DMS53 treated with DMSO at 0.1 percent for 48 hours (cell line): Measurements from ENCODE around the gene DENND5B.
"Not testable (repeated sequence)": the region's sequence is repeated elsewhere in the genome, so short reads cannot be mapped to it uniquely, and the experiment has no call there.

Experiments
- DNase-seq: peaks from one replicate; lab custom pipeline; 2025; ENCODE audit not compliant: unreplicated experiment; lab: John Stamatoyannopoulos, UW

The DENND5B gene

GRCh38 chr12:31387466-31387865, 203.5 kb downstream of the DENND5B start:
- no peak for DNase-seq

GRCh38 chr12:31387011-31387410, 203.9 kb downstream of the DENND5B start:
- no peak for DNase-seq

GRCh38 chr12:31386364-31386777, 204.6 kb downstream of the DENND5B start:
- DNase-seq, result no peak

- DNase-seq, result not testable (repeated sequence)
Observed at GRCh38 chr12:31377210-31377609, 213.7 kb downstream of the DENND5B start.

GRCh38 chr12:31375422-31375821, 215.5 kb downstream of the DENND5B start:
- not testable (repeated sequence) for DNase-seq

- no peak for DNase-seq
Observed at GRCh38 chr12:31371256-31371620, 219.7 kb downstream of the DENND5B start.

GRCh38 chr12:31370531-31371255, 220.2 kb downstream of the DENND5B start:
- DNase-seq, result peak; percentile 33

- DNase-seq, result peak; percentile 93
Observed at GRCh38 chr12:31369712-31370521, 221.0 kb downstream of the DENND5B start.

- peak; percentile 21 for DNase-seq
Observed at GRCh38 chr12:31368666-31369361, 222.1 kb downstream of the DENND5B start.

GRCh38 chr12:31366104-31366621, 224.8 kb downstream of the DENND5B start:
- no peak for DNase-seq

GRCh38 chr12:31363831-31364230, 227.1 kb downstream of the DENND5B start:
- DNase-seq, result no peak

GRCh38 chr12:31363416-31363809, 227.5 kb downstream of the DENND5B start:
- no peak for DNase-seq

- peak; percentile 33 for DNase-seq
Observed at GRCh38 chr12:31362759-31363415, 228.0 kb downstream of the DENND5B start.

GRCh38 chr12:31362115-31362758, 228.7 kb downstream of the DENND5B start:
- peak; percentile 42 for DNase-seq

GRCh38 chr12:31361730-31362114, 229.2 kb downstream of the DENND5B start:
- DNase-seq, result no peak

- DNase-seq, result no peak
Observed at GRCh38 chr12:31355747-31356107, 235.2 kb downstream of the DENND5B start.

- no peak for DNase-seq
Observed at GRCh38 chr12:31353750-31354708, 236.9 kb downstream of the DENND5B start.

GRCh38 chr12:31346267-31346666, 244.7 kb downstream of the DENND5B start:
- no peak for DNase-seq

- DNase-seq, result no peak
Observed at GRCh38 chr12:31343139-31343538, 247.8 kb downstream of the DENND5B start.
